Loucy (cell line): ENCODE measurements around the gene ZBTB42.
A peak's percentile ranks its signal among the peaks of the same experiment; 100 is the strongest.

Experiments
- EZH2phosphoT487 ChIP-seq: fragments of 200-600 bp; IDR thresholded peaks from 2 replicates; pipeline ENCODE4 v1.6.1; 2018; ENCODE audit warnings: antibody characterized with exemption, mild to moderate bottlenecking, moderate library complexity, borderline replicate concordance
- TF ChIP-seq, protein P1 (sequence below): fragments of 200-600 bp; sonication (generic); conservative IDR thresholded peaks from 2 replicates; pipeline ENCODE4 v1.5.1; 2014; ENCODE audit warnings: mild to moderate bottlenecking, antibody characterized with exemption, low read length

DNA sequence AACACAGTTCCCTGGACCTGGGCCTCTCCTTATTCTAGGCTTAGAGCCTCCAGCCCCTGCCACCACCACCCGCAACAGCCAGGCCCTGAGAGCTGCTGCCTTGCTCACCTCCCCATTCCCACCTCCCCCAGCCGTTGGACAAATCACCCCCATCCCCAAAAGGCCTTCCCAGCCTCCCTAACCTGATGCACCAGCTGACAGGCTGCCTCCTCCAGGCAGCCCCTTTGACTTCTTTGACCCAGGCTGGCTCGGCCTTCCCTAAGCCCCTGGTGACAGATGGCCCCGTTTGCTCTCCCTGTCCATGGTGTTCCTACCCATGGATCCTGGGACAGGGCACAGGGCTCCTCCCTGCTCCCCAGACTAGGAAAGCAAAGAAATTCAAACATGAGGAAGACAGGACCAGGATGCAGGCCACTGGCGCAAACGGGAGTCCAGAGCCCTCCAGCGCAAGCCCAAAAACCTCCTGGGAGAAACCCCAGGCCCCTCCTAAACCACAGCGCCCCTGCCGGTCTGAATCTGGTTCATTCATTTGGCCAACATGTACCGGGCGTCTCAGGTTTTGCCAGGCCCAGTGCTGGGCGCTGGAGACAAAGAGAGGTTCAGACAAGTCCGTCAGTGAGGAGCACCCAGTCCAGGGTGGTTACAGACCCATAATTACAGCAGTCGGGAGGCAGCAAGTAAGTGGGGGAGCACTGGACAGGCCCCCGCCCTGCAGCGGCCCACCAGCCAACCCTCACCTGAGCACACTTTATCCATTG is 7.8 kb upstream of the ZBTB42 start:
- TF ChIP-seq, protein P1, sequence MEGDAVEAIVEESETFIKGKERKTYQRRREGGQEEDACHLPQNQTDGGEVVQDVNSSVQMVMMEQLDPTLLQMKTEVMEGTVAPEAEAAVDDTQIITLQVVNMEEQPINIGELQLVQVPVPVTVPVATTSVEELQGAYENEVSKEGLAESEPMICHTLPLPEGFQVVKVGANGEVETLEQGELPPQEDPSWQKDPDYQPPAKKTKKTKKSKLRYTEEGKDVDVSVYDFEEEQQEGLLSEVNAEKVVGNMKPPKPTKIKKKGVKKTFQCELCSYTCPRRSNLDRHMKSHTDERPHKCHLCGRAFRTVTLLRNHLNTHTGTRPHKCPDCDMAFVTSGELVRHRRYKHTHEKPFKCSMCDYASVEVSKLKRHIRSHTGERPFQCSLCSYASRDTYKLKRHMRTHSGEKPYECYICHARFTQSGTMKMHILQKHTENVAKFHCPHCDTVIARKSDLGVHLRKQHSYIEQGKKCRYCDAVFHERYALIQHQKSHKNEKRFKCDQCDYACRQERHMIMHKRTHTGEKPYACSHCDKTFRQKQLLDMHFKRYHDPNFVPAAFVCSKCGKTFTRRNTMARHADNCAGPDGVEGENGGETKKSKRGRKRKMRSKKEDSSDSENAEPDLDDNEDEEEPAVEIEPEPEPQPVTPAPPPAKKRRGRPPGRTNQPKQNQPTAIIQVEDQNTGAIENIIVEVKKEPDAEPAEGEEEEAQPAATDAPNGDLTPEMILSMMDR: peak; percentile 33; the same call in 1 of the 2 replicates
- no peak for TF ChIP-seq EZH2phosphoT487
